Measurements from ENCODE around the gene COPG1.

Gene COPG1

DNA sequence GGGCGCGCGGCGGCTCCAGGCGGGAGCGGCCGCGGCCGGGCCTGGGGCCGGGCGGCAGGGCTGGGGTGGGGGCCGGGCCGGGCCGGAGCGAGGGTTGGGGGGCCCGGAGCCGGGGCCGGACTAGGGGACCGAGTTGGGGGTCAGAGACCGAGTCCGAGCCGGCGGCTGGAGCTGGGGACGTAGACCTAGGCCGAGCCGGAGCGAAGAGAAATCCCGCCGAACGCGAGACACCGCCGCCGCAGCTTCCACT is 66.5 kb downstream of the COPG1 start:
- TF ChIP-seq POLR2A (IDR thresholded peaks at IDR 0.05; ENCODE audit: extremely low read depth, insufficient read length) (no peak), MYC (IDR thresholded peaks at IDR 0.05; ENCODE audit: low read depth, low read length) (no peak)
- TF ChIP-seq, protein P1, sequence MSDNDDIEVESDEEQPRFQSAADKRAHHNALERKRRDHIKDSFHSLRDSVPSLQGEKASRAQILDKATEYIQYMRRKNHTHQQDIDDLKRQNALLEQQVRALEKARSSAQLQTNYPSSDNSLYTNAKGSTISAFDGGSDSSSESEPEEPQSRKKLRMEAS (IDR thresholded peaks at IDR 0.05; ENCODE audit: low read depth, low read length) = no peak
- TF ChIP-seq, protein P2, sequence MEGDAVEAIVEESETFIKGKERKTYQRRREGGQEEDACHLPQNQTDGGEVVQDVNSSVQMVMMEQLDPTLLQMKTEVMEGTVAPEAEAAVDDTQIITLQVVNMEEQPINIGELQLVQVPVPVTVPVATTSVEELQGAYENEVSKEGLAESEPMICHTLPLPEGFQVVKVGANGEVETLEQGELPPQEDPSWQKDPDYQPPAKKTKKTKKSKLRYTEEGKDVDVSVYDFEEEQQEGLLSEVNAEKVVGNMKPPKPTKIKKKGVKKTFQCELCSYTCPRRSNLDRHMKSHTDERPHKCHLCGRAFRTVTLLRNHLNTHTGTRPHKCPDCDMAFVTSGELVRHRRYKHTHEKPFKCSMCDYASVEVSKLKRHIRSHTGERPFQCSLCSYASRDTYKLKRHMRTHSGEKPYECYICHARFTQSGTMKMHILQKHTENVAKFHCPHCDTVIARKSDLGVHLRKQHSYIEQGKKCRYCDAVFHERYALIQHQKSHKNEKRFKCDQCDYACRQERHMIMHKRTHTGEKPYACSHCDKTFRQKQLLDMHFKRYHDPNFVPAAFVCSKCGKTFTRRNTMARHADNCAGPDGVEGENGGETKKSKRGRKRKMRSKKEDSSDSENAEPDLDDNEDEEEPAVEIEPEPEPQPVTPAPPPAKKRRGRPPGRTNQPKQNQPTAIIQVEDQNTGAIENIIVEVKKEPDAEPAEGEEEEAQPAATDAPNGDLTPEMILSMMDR (IDR thresholded peaks at IDR 0.05; ENCODE audit: low read depth, low read length) = no peak
- no peak for DNase-seq (ENCODE audit: low read depth)
- H3K4me3 ChIP-seq (ENCODE audit: low read depth, low read length) = peak overlapping the region; percentile 49

DNA sequence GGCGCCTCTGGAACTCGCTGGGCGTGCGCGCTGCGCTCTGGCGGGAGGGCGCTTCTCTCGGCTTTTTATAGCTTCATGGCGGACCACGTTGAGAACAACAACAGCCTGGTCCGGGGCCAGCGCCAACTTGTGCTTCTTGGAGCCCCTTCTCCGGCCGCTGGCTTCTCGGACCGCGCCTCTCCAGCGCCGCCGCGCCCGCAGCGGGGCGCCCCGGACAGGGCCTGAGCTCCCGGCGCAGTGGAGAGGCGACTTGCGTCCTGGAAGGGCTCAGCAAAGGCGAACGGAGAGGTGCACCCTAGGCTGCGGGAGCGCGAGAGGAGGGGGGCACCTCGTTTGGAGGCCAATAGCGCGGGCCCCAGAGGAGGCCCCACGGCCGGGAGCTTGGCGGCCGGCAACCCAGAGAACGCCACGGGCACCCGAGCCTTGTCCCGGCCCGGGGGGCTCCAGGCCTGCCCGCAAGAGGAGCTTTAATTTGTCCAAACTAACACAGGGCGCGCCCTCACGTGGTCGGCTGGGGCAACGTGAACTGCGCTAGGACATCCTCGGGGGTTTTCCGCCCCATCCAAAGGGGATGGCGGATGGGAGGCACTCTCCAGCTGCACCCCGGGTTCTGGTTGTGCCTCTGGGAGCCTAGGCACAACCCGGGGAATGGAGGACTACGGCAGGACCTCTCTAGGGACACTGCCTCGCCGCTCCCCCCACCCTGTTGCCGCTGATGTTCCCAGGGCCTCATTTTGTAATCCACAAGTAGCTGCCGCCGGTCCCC is 67.0 kb downstream of the COPG1 start:
- TF ChIP-seq, protein P2 (IDR thresholded peaks at IDR 0.05; ENCODE audit: low read depth, low read length) = peak; percentile 64
- TF ChIP-seq, protein P1 (IDR thresholded peaks at IDR 0.05; ENCODE audit: low read depth, low read length) = peak; percentile 81
- TF ChIP-seq MYC (IDR thresholded peaks at IDR 0.05; ENCODE audit: low read depth, low read length) (peak; percentile 73), POLR2A (IDR thresholded peaks at IDR 0.05; ENCODE audit: extremely low read depth, insufficient read length) (peak; percentile 98)
- peak; percentile 86 for DNase-seq (ENCODE audit: low read depth)
- peak overlapping the region; percentile 49 for H3K4me3 ChIP-seq (ENCODE audit: low read depth, low read length)

DNA sequence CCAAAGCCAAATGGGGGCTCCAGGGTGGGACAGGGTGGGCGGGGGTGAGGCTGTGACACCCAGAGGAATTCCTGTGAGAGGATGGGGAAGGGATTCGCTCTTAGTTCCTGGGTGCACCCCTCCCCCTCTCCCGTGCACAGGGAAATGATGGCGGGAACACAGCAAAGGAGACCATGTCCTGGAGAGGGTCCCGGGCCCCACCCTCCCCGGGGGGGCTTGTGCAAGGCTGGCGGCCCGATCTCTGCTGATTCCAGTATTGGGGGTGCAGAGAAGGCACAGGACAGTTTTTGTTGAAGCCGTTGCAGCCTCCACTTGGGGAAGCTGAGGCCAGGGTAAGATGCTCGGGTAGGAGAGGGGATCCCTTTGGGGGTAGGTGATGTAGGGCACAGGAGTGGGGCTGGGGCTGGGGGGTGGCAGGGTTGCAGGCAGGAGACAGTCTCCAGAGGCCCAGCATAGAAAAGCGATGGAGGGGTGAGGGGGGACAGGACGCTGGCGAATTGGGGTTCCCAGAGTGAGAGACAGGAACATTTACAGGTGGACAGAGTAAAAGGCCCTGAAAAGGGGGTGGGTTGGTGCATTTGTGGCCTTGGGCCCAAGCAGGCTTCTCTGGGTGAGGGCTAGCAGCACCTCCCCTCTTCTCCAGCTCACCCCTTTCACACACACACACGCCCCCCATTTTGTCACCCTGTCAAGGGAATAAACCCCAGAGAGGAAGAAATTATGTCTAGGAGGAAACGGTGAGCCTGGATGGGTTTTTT is 67.8 kb downstream of the COPG1 start:
- no peak for DNase-seq (ENCODE audit: low read depth)
- TF ChIP-seq POLR2A (IDR thresholded peaks at IDR 0.05; ENCODE audit: extremely low read depth, insufficient read length) (no peak), MYC (IDR thresholded peaks at IDR 0.05; ENCODE audit: low read depth, low read length) (no peak)
- TF ChIP-seq, protein P1 (IDR thresholded peaks at IDR 0.05; ENCODE audit: low read depth, low read length) = no peak
- TF ChIP-seq, protein P2 (IDR thresholded peaks at IDR 0.05; ENCODE audit: low read depth, low read length) = no peak

DNA sequence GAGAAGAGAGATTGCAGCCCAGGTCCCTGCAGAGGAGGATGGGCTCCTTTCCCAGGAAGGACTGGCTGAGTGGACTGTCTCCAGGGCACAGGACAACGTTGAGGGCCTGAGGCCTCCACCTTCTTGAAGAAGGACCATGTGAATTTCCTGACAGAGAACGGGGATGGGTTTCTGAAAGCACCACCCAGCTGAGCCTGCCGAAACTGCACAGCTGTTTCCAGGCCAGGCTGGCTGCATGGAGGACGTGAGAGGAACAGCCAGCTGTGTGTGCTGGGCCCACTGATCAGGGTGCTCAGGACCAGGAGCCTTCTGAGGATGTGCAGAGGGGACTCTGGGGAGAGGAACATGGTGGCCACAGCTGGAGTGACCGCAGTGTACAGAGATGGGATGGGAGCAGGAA is 68.4 kb downstream of the COPG1 start:
- TF ChIP-seq, protein P1 (IDR thresholded peaks at IDR 0.05; ENCODE audit: low read depth, low read length) = no peak
- TF ChIP-seq MYC (IDR thresholded peaks at IDR 0.05; ENCODE audit: low read depth, low read length) (no peak), POLR2A (IDR thresholded peaks at IDR 0.05; ENCODE audit: extremely low read depth, insufficient read length) (no peak)
- TF ChIP-seq, protein P2 (IDR thresholded peaks at IDR 0.05; ENCODE audit: low read depth, low read length) = no peak
- peak; percentile 12 for DNase-seq (ENCODE audit: low read depth)
- no peak overlapping the region for H3K4me3 ChIP-seq (ENCODE audit: low read depth, low read length)

More for the DNA sequence above, 67.8 kb downstream of the COPG1 start:
- H3K4me3 ChIP-seq (ENCODE audit: low read depth, low read length) = no peak overlapping the region

DNA sequence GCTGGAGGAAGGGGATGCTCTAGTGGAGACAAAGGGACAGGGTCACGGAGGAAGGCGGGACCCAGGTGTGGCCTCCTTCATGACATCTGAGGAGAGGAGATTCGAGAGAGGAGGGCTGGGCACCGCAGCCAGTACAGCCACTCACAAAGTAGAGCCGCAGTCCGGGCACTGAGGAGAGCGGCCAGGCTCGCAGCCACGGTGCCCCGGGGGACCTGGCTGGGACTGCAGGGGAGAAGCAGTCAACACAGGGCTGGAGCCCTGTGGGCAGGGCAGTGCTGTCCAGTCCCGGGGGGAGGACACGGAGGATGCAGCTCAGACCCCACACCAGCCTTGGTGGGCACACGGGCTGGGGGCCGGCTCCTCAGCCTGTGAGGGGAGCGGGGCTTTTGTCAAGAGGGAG is 69.5 kb downstream of the COPG1 start:
- no peak for DNase-seq (ENCODE audit: low read depth)
- H3K4me3 ChIP-seq (ENCODE audit: low read depth, low read length) = no peak overlapping the region
- no peak for TF ChIP-seq MYC (IDR thresholded peaks at IDR 0.05; ENCODE audit: low read depth, low read length)
- TF ChIP-seq, protein P1 (IDR thresholded peaks at IDR 0.05; ENCODE audit: low read depth, low read length) = no peak
- TF ChIP-seq, protein P2 (IDR thresholded peaks at IDR 0.05; ENCODE audit: low read depth, low read length) = no peak
- TF ChIP-seq POLR2A (IDR thresholded peaks at IDR 0.05; ENCODE audit: extremely low read depth, insufficient read length) = no peak

All from NB4 (cell line).